Forelimb muscle (tissue), 1 donor: Measurements from ENCODE around the gene DNM3. TPM values are rescaled to one million over a fixed set of nuclear protein-coding genes. Genes with fewer than 3 reads are reported as not detected.

Source experiments
- DNase-seq: peaks from one replicate; pipeline ENCODE4 v3.0.0-alpha.2; 2013; ENCODE audit warnings: low read depth
- polyA plus RNA-seq: library from polyadenylated mRNA; unstranded; fragments of 120-200 nt; gene quantifications from one replicate; pipeline ENCODE4 v1.2.1, GENCODE V29; 2013; ENCODE audit not compliant: insufficient read length

DNM3 gene
- polyA plus RNA-seq, 1 donor = 3.0 TPM

GRCh38 chr1:171972846-171973245 lies 131.5 kb downstream of the DNM3 start:
- DNase-seq = no peak

- DNase-seq = no peak
Measured at GRCh38 chr1:171973421-171973820, 132.1 kb downstream of the DNM3 start.

DNA sequence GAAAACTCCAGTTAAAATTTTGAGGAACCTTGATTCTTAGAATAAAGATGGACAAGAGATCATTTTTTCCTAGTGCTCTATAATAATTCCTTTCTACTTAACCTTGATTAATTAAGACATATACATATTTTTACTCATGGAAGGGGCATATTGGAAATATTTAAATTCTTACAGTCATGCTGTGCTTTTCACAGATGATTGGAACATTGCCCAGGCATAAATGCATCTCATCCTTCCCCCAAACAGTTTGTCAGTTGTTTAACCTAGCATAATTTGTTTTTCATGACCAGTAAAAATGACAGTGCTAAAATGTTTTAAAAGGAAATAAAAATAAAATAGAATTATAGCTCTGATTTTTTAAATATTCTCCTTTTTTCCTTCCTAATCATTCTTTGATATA lies 140.0 kb downstream of the DNM3 start:
- DNase-seq = no peak

DNA sequence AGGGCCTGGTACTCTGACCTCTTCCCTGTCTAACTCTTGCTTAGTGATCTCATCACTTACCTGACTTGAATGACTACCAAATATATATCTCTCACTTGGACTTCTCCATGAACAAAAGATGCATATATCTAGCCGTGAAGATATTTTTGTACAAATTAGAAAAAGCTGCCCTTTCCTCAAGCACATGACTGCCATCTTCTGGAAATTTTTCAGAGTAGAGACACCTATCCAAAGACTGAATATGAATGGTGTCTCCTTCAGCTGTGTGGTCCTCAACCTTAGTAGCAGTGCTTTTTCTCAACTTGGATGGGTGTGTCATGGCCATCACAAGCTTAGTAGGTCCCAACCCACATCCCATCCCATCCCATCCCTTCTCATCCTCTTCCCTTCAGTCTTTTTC lies 142.3 kb downstream of the DNM3 start:
- no peak for DNase-seq

DNA sequence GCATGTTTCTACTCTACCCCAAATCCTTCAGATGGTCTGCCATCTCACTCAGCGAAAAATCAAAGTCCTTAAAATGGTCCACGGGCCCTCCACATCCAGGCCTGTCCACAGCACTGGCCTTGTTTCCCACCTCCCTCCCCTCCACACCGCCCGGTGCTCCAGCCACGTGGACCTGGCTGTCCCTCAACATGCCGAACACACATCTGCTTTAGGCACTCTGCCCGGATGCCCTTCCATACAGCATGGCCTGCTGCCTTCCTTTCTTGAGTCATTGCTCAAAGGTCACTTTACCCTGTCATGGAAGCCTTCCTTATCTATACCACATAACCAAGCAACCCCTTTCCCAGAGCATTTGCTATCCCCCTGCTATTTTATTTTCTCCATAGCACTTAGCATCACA lies 143.0 kb downstream of the DNM3 start:
- no peak for DNase-seq

DNA sequence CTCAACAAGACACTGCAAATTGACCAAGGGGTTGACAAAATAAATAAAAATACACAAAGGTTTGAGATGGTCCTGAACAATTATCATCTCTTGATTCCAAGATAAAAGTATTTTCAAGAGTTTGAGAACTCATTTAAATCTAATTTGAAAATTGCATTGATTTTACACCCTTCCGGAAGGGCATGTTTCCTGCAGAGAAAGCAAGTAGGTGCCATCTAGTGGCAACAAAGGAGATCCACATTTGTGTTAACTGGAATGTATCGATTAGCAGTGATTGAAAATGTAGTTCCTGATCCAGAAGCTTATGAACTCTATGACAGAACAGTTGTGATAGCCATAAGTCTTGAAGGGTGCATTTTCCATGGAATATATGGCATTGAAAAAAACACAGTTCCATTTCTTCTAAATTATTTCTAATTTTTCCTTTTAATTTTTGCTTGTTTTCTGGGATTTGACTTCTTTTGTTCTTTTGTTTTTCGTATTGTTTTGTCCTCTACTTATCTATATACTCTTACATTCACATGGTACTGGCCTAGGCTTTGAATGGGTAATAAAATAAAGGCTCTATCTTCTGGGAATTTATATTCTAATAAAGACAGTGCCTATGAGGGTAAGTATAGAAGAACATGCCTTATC lies 143.7 kb downstream of the DNM3 start:
- no peak for DNase-seq

- DNase-seq = no peak
Measured at GRCh38 chr1:171985639-171986038, 144.3 kb downstream of the DNM3 start.

DNA sequence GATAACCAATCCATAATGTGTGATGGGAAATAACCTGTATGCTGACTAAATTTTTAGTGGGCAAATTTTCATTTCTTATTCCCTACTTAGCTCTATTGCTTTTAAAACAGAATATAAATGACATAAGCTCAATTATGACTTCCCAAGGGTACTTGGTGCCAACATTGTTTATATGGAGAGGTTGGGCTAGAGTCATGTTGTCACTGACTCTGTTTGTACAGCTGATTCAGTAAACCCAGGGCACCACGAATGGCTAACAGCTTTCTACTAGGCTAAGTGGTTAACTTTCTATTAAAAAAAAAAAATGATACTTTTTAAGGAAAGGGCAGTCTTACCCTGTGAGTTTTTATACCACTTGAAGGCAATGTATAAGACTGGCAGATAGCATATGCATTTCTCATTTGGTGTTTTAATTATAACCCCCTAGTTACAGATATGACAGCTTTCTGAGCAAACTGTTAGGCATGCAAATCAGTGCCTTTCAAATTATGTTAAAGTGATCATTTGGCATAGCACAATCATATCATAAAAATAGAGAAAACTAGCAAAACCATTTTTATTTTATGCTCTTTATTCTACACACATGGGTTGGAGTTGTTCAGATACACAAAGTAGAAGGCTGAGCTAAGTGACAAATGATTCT lies 147.1 kb downstream of the DNM3 start:
- no peak for DNase-seq

GRCh38 chr1:171990371-171990770 lies 149.1 kb downstream of the DNM3 start:
- DNase-seq = no peak

DNA sequence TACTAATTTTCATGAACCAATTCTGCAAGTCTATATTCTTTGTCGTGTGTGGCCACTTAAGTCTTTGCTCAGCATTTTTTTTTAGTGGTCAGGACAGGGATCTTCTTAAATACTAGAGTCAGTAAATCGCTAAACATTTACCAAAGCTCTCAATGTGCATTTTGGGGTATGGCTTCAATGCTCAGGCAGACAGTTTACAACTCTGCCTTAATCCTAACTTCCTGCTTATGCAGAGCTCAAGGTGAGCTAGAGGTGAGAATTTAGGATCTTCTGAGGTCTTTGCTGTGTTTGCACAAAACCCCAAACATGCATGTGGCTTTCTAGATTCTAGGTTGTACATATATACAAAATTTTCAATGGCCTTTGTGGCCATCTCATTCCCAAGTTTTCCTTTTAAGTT lies 153.0 kb downstream of the DNM3 start:
- DNase-seq = no peak

GRCh38 chr1:171995573-171995972 lies 154.3 kb downstream of the DNM3 start:
- no peak for DNase-seq

DNA sequence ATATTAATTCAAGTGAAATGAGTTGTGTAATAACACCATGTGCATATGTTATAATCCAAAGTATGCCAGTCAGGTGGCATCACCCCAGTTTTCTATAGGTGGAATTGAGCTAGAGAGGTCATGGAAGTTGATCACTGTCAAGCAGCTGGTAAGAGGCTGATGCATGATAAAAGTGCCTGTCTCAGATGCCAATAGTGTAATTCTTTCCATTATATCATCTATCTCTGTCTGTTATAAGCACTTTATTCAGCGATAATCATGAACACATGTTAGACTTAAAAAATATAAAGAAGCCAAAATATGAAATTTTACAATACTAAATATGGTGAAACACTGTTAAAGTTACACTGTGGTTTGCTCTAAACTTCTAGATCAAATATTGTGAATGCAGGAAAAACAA lies 156.6 kb downstream of the DNM3 start:
- DNase-seq = no peak

- DNase-seq = no peak
Measured at GRCh38 chr1:171998711-171999110, 157.4 kb downstream of the DNM3 start.

DNA sequence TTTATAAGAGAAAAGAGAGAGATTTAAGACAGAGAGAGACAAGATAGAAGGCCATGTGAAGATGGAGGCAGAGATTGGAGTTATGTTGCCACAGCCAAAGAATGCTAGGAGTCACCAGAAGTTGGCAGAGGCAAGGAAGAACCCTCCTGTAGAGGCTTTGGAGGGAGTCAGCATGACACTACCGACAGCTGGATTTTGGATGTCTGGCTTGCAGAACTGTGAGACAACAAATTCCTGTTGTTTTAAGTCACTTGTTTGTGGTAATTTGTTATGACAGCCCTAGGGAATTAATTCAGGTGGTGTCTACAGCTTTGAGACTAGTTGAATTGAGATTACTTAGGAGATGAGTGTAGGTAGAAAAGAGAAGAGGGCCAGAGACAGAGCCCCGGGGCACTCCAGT lies 158.5 kb downstream of the DNM3 start:
- no peak for DNase-seq

GRCh38 chr1:172001288-172001687 lies 160.0 kb downstream of the DNM3 start:
- no peak for DNase-seq

- peak; percentile 48 for DNase-seq
Measured at GRCh38 chr1:172002725-172003345, 161.5 kb downstream of the DNM3 start.

GRCh38 chr1:172003766-172004530 lies 162.7 kb downstream of the DNM3 start:
- no peak for DNase-seq

DNA sequence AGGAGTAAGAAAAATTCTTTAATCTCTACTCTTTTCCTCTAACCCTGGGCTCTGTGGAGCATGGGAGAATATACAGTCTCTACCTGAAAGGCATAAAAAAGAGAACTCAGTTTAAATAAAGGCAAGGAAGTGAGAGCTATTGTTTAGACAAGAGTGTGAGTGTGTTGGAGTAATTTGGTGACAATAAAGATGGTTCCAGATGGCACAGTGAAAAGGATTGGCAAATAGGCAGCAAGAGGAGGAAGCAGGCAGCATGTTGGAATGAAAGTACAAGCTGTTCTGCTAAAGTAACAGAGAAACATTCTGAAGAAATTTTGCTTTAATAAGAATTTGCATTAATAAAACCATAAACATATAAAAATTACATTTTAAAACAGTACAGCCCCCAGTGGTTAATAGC lies 163.4 kb downstream of the DNM3 start:
- no peak for DNase-seq

GRCh38 chr1:172005856-172006255 lies 164.6 kb downstream of the DNM3 start:
- DNase-seq = no peak

GRCh38 chr1:172006660-172007059 lies 165.4 kb downstream of the DNM3 start:
- no peak for DNase-seq

DNA sequence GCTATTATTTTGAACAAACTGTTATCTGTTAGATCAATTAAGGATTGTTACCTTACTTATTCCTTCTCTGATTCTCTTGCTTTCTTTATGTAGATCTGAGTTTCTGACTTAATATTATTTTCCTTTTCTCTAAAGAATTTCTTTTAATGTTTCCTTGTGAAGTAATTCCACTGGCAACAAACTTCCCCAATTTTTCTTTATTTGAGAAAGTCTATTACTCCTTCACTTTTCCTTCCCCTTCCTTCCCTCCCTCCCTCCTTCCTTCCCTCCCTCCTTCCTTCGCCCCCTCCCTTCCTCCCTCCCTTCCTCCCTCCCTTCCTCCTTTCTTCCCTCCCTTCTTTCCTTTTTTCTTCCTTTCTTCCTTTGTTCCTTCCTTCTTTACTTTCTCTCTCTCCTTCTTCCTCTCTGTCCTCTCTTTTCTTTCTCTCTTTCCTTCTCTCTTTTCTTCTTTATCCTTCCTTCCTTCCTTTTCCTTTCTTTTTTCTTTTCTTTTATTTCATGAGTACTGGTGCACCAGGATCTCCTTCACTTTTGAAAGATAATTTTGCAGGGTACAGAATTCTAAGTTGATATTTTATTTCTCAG lies 177.5 kb downstream of the DNM3 start:
- no peak for DNase-seq

DNA sequence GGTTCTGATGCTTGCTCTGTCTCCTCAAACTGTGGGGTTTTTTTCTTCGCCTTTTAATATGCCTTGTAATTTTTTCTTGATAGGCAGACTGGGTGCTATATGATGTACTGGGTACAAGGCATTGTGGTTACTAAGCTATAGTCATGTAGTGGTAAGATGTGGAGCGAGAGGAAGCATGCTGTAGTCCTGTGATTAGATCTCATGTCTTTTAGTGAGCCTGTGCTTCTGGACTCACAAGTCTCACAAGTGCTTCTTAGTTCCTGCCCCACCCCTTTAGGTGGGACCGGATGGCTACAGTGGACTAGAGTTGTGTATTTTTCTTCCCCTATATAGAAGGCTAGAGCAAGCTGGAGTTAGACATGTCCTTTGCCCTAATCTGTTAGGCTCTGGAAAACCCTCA lies 178.7 kb downstream of the DNM3 start:
- no peak for DNase-seq
